Measurements from ENCODE around the gene WNT9B.

DNA sequence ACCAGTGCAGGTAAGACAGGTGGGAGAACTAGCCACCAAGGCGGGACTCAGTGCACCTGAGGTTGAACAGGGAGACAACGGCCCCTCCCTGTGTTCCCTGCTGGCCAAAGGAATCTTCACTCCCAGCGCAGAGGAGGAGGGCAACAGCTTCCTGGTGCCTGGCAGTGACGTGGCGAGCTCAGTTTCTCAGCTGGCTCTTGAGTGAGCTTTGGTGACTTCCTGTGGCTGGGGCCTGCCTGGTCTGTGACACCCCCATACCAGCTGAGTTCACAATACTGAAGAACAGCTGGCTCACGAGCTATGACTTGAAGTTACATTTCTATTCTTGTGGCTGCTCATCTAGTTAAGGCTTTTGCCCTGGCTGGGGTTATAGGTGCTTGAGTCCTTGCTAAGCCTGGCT, 26.1 kb downstream of the WNT9B start:
- TF ChIP-seq, protein P1, sequence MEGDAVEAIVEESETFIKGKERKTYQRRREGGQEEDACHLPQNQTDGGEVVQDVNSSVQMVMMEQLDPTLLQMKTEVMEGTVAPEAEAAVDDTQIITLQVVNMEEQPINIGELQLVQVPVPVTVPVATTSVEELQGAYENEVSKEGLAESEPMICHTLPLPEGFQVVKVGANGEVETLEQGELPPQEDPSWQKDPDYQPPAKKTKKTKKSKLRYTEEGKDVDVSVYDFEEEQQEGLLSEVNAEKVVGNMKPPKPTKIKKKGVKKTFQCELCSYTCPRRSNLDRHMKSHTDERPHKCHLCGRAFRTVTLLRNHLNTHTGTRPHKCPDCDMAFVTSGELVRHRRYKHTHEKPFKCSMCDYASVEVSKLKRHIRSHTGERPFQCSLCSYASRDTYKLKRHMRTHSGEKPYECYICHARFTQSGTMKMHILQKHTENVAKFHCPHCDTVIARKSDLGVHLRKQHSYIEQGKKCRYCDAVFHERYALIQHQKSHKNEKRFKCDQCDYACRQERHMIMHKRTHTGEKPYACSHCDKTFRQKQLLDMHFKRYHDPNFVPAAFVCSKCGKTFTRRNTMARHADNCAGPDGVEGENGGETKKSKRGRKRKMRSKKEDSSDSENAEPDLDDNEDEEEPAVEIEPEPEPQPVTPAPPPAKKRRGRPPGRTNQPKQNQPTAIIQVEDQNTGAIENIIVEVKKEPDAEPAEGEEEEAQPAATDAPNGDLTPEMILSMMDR (IDR thresholded peaks at IDR 0.05) = no peak
- no peak for TF ChIP-seq POLR2A (IDR thresholded peaks at IDR 0.05)

All from adrenal gland (tissue), 5 donors.